HepG2 (cell line): ENCODE measurements around the gene ADRM1. TPM values are rescaled to one million over a fixed set of nuclear protein-coding genes. Genes with fewer than 3 reads are reported as not detected.
A peak's percentile ranks its signal among the peaks of the same experiment; 100 is the strongest.

Source experiments
- ATF7-NPFF ChIP-seq: sonication (generic); formaldehyde crosslinking; IDR thresholded peaks from 2 replicates; pipeline ENCODE4 v1.8.1; 2023; ENCODE audit warnings: mild to moderate bottlenecking, low read depth, missing genetic modification reagents, moderate library complexity
- DNMT1 ChIP-seq: sonication (generic); formaldehyde crosslinking; IDR thresholded peaks from 2 replicates; pipeline ENCODE4 v1.5.1; 2020; ENCODE audit warnings: mild to moderate bottlenecking, missing genetic modification reagents
- ELF3 ChIP-seq: IDR thresholded peaks from 2 replicates; pipeline ENCODE4 v1.6.1; 2016; ENCODE audit warnings: missing genetic modification reagents, missing compliant biosample characterization
- GABPA ChIP-seq, 2 experiments: IDR thresholded peaks; 2 replicates each; pipeline ENCODE4 v1.6.1; 2011 to 2016; ENCODE audit warnings: low read depth in 2 of 2, low read length in 1 of 2, missing biosample characterization in 1 of 2, missing genetic modification characterization in 1 of 2
- KIAA2018 ChIP-seq: sonication (generic); formaldehyde crosslinking; IDR thresholded peaks from 2 replicates; pipeline ENCODE4 v1.5.0; 2020; ENCODE audit warnings: mild to moderate bottlenecking, missing genetic modification reagents, borderline replicate concordance
- MAX ChIP-seq: IDR thresholded peaks from 2 replicates; pipeline ENCODE4 v1.6.1; 2012; ENCODE audit warnings: inconsistent platforms
- MBD4 ChIP-seq: IDR thresholded peaks from 2 replicates; pipeline ENCODE4 v1.6.1; 2012; ENCODE audit warnings: low read length, inconsistent platforms, borderline replicate concordance
- NFYB ChIP-seq: sonication (generic); formaldehyde crosslinking; IDR thresholded peaks from 2 replicates; pipeline ENCODE4 v1.4.0; 2020; ENCODE audit warnings: missing genetic modification reagents
- ZFP82 ChIP-seq: sonication (generic); formaldehyde crosslinking; IDR thresholded peaks from 2 replicates; pipeline ENCODE4 v1.5.1; 2020; ENCODE audit warnings: mild to moderate bottlenecking, missing genetic modification reagents, borderline replicate concordance
- ZHX1 ChIP-seq: sonication (generic); formaldehyde crosslinking; IDR thresholded peaks from 2 replicates; pipeline ENCODE4 v1.8.1; 2022; ENCODE audit warnings: low read depth, mild to moderate bottlenecking, missing genetic modification reagents
- ZNF121 ChIP-seq: sonication (generic); formaldehyde crosslinking; IDR thresholded peaks from 2 replicates; pipeline ENCODE4 v1.5.0; 2020; ENCODE audit warnings: mild to moderate bottlenecking, missing genetic modification reagents
- ZNF17 ChIP-seq: sonication (generic); formaldehyde crosslinking; IDR thresholded peaks from 2 replicates; pipeline ENCODE4 v1.5.0; 2020; ENCODE audit warnings: mild to moderate bottlenecking, missing genetic modification reagents
- ZNF20 ChIP-seq: sonication (generic); formaldehyde crosslinking; IDR thresholded peaks from 2 replicates; pipeline ENCODE4 v1.4.0; 2020; ENCODE audit warnings: mild to moderate bottlenecking, moderate library complexity, missing genetic modification reagents
- ZNF235 ChIP-seq: sonication (generic); formaldehyde crosslinking; IDR thresholded peaks from 2 replicates; pipeline ENCODE4 v1.8.1; 2023; ENCODE audit warnings: mild to moderate bottlenecking, missing genetic modification reagents, borderline replicate concordance
- ZNF256 ChIP-seq: sonication (generic); formaldehyde crosslinking; conservative IDR thresholded peaks from 2 replicates; pipeline ENCODE4 v1.4.0; 2020; ENCODE audit warnings: missing genetic modification reagents
- ZNF501 ChIP-seq: sonication (generic); formaldehyde crosslinking; IDR thresholded peaks from 2 replicates; pipeline ENCODE4 v1.5.1; 2020; ENCODE audit warnings: mild to moderate bottlenecking, moderate library complexity, missing genetic modification reagents
- ZNF543 ChIP-seq: sonication (generic); formaldehyde crosslinking; IDR thresholded peaks from 2 replicates; pipeline ENCODE4 v1.4.0; 2020; ENCODE audit warnings: mild to moderate bottlenecking, missing genetic modification reagents
- polyA plus RNA-seq, 8 experiments: library from polyadenylated mRNA; depleted of rRNA in 3 of 8; stranded (reverse) in 7 of 8; unstranded in 1 of 8; fragments of >200 nt; fragmentation: Illumina TruSeq in 4 of 8; extraction: Trizol in 4 of 8; gene quantifications; 2 replicates each; pipeline versions ENCODE4 v1.2.1 to v1.2.3, GENCODE V29; 2011 to 2016; ENCODE audit warnings: low read depth in 4 of 8, missing spikeins in 1 of 8, mixed read lengths in 1 of 8; ENCODE audit not compliant: insufficient read depth in 1 of 8
- total RNA-seq, 5 experiments: library from RNA; depleted of rRNA; stranded (reverse); fragments of >200 nt; fragmentation: Illumina TruSeq; extraction: Trizol; gene quantifications; 2 replicates each; pipeline ENCODE4 v1.2.3, GENCODE V29; 2016; ENCODE audit warnings: low read depth in 1 of 5

The ADRM1 gene
- total and polyA plus RNA-seq, 2 of the 13 experiments (the other 11 are each of a cell fraction or from before 2014, with no cell fraction given): 92.9 to 154 TPM

- TF ChIP-seq ZNF256: peak; percentile 51; the same call in 1 of the 2 replicates
- TF ChIP-seq ATF7-NPFF (CRISPR knock-in tag): no peak
- TF ChIP-seq MAX: peak; percentile 80
- TF ChIP-seq ZNF501 (CRISPR knock-in tag): peak; percentile 91
- TF ChIP-seq KIAA2018 (CRISPR knock-in tag): no peak
- TF ChIP-seq ELF3 (CRISPR knock-in tag): peak; percentile 90
- peak; percentile 90 for TF ChIP-seq ZNF121
- TF ChIP-seq ZNF20 (CRISPR knock-in tag): no peak
- TF ChIP-seq GABPA (IDR thresholded peaks at IDR 0.05; ENCODE audit: low read depth, low read length): peak; percentile 96
- peak; percentile 92 for TF ChIP-seq GABPA (CRISPR knock-in tag; IDR thresholded peaks at IDR 0.05; ENCODE audit: low read depth)
- TF ChIP-seq DNMT1 (CRISPR knock-in tag): peak; percentile 74; the same call in 1 of the 2 replicates
- peak; percentile 97 for TF ChIP-seq NFYB (CRISPR knock-in tag)
- TF ChIP-seq ZHX1: no peak
- peak; percentile 60; the same call in 1 of the 2 replicates for TF ChIP-seq ZNF235
- TF ChIP-seq MBD4: no peak
- peak; percentile 86 for TF ChIP-seq ZFP82 (CRISPR knock-in tag)
- TF ChIP-seq ZNF17 (CRISPR knock-in tag): no peak
- no peak for TF ChIP-seq ZNF543 (CRISPR knock-in tag)
Measured at GRCh38 chr20:62302341-62303061, at the start of gene ADRM1 (continued).
